NT2/D1 (cell line): ENCODE results near the gene PIP5K1C.

ENCODE experiments used
- SUZ12 ChIP-seq: IDR thresholded peaks from 2 replicates; pipeline ENCODE4 v1.6.1; 2011; ENCODE audit not compliant: insufficient read length, insufficient read depth; ENCODE audit errors: extremely low read depth
- YY1 ChIP-seq: IDR thresholded peaks from 2 replicates; pipeline ENCODE4 v1.6.1; 2011; ENCODE audit not compliant: insufficient read length, insufficient read depth

GRCh38 chr19:3619631-3620012 lies 80.6 kb downstream of the PIP5K1C start:
- no peak for TF ChIP-seq YY1
- no peak for TF ChIP-seq SUZ12
